Measurements from ENCODE around the gene SMU1. TPM values are rescaled to one million over a fixed set of nuclear protein-coding genes. Genes with fewer than 3 reads are reported as not detected.

The SMU1 gene
- total and polyA plus RNA-seq, 2 of the 13 experiments (the other 11 are each of a cell fraction or from before 2014, with no cell fraction given) = 12.9 to 36.6 TPM

DNA sequence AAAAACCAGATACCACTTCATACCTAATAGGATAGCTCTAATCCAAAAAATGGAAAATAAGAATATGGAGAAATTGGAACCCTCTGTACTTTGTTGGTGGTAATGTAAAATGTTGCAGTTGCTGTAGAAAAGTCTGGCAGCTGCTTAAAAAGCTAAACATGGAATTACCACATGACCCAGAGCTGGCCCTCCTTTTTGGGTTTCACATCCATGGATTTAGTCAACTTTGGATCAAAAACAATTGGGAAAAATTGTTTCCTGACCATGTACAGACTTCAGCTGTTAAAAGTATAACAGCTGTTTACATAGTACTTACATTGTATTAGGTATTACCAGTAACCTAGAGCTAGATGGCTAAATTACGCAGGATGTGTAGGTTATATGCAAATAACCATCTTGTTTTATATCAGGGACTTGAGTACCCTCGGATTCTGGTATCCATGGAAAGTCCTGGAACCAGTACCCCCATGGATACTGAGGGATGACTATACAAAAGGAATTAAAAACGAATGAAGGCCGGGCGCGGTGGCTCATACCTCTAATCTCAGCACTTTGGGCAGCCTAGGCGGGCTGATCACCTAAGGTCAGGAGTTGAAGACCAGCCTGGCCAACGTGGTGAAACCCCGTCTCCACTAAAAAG lies 35.6 kb downstream of the SMU1 start:
- Histone ChIP-seq H4K20me1 (ENCODE audit: insufficient read depth, low read length) (peaks cover 8% of the 10 kb centered on the region; the same call in 1 of the 2 replicates), H3K27ac (ENCODE audit: extremely low read length, insufficient read depth, low read length) (no peak overlapping the region), H3K79me2 (ENCODE audit: insufficient read depth, low read length) (peaks cover 5% of the 10 kb centered on the region), H3K4me2 (ENCODE audit: low read depth, low read length) (no peak overlapping the region), H3K9ac (ENCODE audit: insufficient read depth, low read depth, low read length) (no peak overlapping the region), H2AFZ (ENCODE audit: low read length) (no peak overlapping the region), H3K27me3 (ENCODE audit: control insufficient read depth in 1 of 2, insufficient read depth in 2 of 2, low read length in 2 of 2) (no peaks in the 10 kb centered on the region), H3K9me3 (ENCODE audit: low read length) (no peaks in the 10 kb centered on the region), H3K36me3 (replicated peaks in 1 of 2; ENCODE audit: control insufficient read depth in 1 of 2, insufficient read depth in 2 of 2, low read length in 2 of 2) (peaks cover 10 to 39% of the 10 kb centered on the region in 2 experiments), H3K4me1 (ENCODE audit: insufficient read depth, low read length) (peaks cover 31% of the 10 kb centered on the region), H3K4me3 (replicated peaks in 1 of 3; ENCODE audit: insufficient read depth in 1 of 3, low read depth in 2 of 3, low read length in 3 of 3) (no peak overlapping the region)
- DNase-seq (ENCODE audit: low spot score) (no peak), FAIRE-seq (no peak), ATAC-seq (no peak)
- intact Hi-C loops (cut with micrococcal nuclease; ENCODE audit: unreplicated experiment) = no loop called here
- in situ Hi-C loops (cut with HindIII; ENCODE audit: extremely low pct_ligation_motif_present, low pct_unique_long_range_greater_than_20kb) = no loop called here
- 88% methylated on average over 9 of the region's 9 CpGs for WGBS (ENCODE audit: low lambda C conversion rate)
- ChIA-PET CTCF (ENCODE audit: low intra/inter-chr PET ratio, low total read pairs) (no interaction called here), POLR2A (interaction anchor here (0.7 to 5.0 kb wide), 3 partner anchors 12 to 433 kb away, joined by 3 to 25 read pairs (median 6); partner anchors contain the start of genes DNAJA1 and NOL6)
- BruUV-seq (replicated peaks) = no TSS peak
- no peak for TF ChIP-seq ZNF3 (CRISPR knock-in tag; IDR thresholded peaks at IDR 0.05)
- no peak for TF ChIP-seq MBNL3 (CRISPR knock-in tag; conservative IDR thresholded peaks at IDR 0.05)
- TF ChIP-seq NR2F2 (IDR thresholded peaks at IDR 0.05; ENCODE audit: borderline replicate concordance, low read depth) = no peak
- TF ChIP-seq PAF1 (CRISPR knock-in tag; IDR thresholded peaks at IDR 0.05) = peak; percentile 92
- TF ChIP-seq ZNF761 (CRISPR knock-in tag; conservative IDR thresholded peaks at IDR 0.05) = no peak
- TF ChIP-seq, protein P1, sequence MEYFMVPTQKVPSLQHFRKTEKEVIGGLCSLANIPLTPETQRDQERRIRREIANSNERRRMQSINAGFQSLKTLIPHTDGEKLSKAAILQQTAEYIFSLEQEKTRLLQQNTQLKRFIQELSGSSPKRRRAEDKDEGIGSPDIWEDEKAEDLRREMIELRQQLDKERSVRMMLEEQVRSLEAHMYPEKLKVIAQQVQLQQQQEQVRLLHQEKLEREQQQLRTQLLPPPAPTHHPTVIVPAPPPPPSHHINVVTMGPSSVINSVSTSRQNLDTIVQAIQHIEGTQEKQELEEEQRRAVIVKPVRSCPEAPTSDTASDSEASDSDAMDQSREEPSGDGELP (IDR thresholded peaks at IDR 0.05; ENCODE audit: borderline replicate concordance, low read depth) = no peak
- TF ChIP-seq FOXM1 (CRISPR knock-in tag; IDR thresholded peaks at IDR 0.05) = no peak
- TF ChIP-seq MAFK (conservative IDR thresholded peaks at IDR 0.05 in 1 of 2, IDR thresholded peaks at IDR 0.05 in 1 of 2; ENCODE audit: low read length in 2 of 2) = no peak
- no peak for TF ChIP-seq KLF12 (CRISPR knock-in tag; IDR thresholded peaks at IDR 0.05; ENCODE audit: borderline replicate concordance)
- no peak for TF ChIP-seq U2AF1 (optimal IDR thresholded peaks at IDR 0.05; ENCODE audit: low read depth, low read length)
- TF ChIP-seq MAF1 (CRISPR knock-in tag; IDR thresholded peaks at IDR 0.05; ENCODE audit: borderline replicate concordance) = no peak
- TF ChIP-seq, protein P2, sequence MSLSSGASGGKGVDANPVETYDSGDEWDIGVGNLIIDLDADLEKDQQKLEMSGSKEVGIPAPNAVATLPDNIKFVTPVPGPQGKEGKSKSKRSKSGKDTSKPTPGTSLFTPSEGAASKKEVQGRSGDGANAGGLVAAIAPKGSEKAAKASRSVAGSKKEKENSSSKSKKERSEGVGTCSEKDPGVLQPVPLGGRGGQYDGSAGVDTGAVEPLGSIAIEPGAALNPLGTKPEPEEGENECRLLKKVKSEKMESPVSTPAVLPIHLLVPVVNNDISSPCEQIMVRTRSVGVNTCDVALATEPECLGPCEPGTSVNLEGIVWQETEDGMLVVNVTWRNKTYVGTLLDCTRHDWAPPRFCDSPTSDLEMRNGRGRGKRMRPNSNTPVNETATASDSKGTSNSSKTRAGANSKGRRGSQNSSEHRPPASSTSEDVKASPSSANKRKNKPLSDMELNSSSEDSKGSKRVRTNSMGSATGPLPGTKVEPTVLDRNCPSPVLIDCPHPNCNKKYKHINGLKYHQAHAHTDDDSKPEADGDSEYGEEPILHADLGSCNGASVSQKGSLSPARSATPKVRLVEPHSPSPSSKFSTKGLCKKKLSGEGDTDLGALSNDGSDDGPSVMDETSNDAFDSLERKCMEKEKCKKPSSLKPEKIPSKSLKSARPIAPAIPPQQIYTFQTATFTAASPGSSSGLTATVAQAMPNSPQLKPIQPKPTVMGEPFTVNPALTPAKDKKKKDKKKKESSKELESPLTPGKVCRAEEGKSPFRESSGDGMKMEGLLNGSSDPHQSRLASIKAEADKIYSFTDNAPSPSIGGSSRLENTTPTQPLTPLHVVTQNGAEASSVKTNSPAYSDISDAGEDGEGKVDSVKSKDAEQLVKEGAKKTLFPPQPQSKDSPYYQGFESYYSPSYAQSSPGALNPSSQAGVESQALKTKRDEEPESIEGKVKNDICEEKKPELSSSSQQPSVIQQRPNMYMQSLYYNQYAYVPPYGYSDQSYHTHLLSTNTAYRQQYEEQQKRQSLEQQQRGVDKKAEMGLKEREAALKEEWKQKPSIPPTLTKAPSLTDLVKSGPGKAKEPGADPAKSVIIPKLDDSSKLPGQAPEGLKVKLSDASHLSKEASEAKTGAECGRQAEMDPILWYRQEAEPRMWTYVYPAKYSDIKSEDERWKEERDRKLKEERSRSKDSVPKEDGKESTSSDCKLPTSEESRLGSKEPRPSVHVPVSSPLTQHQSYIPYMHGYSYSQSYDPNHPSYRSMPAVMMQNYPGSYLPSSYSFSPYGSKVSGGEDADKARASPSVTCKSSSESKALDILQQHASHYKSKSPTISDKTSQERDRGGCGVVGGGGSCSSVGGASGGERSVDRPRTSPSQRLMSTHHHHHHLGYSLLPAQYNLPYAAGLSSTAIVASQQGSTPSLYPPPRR (CRISPR knock-in tag; IDR thresholded peaks at IDR 0.05; ENCODE audit: borderline replicate concordance) = no peak
- TF ChIP-seq, protein P3, sequence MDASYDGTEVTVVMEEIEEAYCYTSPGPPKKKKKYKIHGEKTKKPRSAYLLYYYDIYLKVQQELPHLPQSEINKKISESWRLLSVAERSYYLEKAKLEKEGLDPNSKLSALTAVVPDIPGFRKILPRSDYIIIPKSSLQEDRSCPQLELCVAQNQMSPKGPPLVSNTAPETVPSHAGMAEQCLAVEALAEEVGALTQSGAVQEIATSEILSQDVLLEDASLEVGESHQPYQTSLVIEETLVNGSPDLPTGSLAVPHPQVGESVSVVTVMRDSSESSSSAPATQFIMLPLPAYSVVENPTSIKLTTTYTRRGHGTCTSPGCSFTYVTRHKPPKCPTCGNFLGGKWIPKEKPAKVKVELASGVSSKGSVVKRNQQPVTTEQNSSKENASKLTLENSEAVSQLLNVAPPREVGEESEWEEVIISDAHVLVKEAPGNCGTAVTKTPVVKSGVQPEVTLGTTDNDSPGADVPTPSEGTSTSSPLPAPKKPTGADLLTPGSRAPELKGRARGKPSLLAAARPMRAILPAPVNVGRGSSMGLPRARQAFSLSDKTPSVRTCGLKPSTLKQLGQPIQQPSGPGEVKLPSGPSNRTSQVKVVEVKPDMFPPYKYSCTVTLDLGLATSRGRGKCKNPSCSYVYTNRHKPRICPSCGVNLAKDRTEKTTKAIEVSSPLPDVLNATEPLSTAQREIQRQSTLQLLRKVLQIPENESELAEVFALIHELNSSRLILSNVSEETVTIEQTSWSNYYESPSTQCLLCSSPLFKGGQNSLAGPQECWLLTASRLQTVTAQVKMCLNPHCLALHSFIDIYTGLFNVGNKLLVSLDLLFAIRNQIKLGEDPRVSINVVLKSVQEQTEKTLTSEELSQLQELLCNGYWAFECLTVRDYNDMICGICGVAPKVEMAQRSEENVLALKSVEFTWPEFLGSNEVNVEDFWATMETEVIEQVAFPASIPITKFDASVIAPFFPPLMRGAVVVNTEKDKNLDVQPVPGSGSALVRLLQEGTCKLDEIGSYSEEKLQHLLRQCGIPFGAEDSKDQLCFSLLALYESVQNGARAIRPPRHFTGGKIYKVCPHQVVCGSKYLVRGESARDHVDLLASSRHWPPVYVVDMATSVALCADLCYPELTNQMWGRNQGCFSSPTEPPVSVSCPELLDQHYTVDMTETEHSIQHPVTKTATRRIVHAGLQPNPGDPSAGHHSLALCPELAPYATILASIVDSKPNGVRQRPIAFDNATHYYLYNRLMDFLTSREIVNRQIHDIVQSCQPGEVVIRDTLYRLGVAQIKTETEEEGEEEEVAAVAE (CRISPR knock-in tag; IDR thresholded peaks at IDR 0.05; ENCODE audit: borderline replicate concordance) = no peak
- TF ChIP-seq POLR2G (IDR thresholded peaks at IDR 0.05; ENCODE audit: low read depth, low read length) = peak; percentile 70
- TF ChIP-seq ZNF24 (IDR thresholded peaks at IDR 0.05) = no peak
